DMS79 treated with DMSO at 0.1 percent for 48 hours (cell line): Measurements from ENCODE around the gene DUSP15.
"Not testable (repeated sequence)": the region's sequence is repeated elsewhere in the genome, so short reads cannot be mapped to it uniquely, and the experiment has no call there.

Experiments
- DNase-seq: peaks from one replicate; lab custom pipeline; 2025; lab: John Stamatoyannopoulos, UW

DUSP15 gene

DNA sequence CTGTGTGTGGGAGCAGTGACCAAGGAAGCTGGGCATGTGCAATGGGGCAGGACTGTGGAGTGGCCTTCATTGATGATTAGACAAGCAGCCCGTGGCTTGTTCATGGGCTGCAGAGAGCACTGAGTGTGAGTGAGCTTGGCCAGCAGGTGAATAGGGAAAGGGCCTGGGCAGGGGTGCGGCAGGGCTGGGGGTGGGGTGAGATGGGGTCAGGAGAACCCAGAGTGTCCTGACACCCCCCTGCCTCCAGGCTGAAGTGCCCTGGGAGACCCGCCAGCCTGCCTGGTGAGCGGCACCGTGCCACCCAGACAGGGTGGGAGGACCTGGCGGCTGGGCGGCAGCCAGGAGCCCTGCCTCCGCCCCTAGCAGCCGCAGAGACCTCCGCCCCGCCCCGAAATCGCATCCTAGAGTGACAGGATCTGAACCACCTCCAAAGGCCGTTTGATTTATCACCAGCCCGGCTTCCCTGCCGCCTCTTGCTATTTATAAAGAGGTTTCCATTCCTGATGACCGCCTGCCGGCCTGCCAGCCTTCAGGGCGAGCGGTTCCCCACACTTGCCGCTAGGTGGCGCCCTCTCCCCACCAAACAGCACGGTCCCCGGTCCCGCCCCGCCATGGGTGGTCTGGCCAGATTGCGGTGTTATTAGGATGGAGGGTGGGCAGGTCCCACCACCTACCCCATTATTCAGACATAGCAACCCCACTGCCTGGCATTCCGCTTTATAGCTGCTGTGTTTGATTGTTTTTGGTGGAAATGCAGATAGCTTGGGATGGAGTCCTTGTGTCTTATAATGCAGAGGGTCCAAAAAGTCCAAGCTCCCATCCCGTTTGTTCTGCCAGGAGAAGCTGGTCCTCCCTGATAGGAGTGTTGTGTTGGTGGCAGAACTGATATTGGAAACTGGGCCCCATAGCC is 47.7 kb downstream of the DUSP15 start:
- peak; percentile 94 for DNase-seq

DNA sequence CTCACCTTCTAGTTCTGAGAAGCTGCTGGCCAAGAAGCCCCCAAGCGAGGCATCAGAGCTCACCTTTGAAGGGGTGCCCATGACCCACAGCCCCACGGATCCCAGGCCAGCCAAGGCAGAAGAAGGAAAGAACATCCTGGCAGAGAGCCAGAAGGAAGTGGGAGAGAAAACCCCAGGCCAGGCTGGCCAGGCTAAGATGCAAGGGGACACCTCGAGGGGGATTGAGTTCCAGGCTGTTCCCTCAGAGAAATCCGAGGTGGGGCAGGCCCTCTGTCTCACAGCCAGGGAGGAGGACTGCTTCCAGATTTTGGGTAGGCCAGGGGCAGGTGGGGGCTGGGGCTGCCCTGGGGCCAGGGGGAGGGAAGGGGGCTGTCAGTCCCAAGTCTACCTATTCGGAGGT is 48.9 kb downstream of the DUSP15 start:
- no peak for DNase-seq

DNA sequence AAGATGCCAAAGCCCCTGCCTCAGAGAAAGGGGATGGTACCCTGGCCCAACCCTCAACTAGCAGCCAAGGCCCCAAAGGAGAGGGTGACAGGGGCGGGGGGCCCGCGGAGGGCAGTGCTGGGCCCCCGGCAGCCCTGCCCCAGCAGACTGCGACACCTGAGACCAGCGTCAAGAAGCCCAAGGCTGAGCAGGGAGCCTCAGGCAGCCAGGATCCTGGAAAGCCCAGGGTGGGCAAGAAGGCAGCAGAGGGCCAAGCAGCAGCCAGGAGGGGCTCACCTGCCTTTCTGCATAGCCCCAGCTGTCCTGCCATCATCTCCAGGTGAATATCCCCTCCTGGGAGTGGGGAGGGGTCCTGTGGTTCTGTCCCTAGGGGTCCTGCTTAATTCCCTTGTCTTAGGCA is 50.1 kb downstream of the DUSP15 start:
- DNase-seq, result no peak

DNA sequence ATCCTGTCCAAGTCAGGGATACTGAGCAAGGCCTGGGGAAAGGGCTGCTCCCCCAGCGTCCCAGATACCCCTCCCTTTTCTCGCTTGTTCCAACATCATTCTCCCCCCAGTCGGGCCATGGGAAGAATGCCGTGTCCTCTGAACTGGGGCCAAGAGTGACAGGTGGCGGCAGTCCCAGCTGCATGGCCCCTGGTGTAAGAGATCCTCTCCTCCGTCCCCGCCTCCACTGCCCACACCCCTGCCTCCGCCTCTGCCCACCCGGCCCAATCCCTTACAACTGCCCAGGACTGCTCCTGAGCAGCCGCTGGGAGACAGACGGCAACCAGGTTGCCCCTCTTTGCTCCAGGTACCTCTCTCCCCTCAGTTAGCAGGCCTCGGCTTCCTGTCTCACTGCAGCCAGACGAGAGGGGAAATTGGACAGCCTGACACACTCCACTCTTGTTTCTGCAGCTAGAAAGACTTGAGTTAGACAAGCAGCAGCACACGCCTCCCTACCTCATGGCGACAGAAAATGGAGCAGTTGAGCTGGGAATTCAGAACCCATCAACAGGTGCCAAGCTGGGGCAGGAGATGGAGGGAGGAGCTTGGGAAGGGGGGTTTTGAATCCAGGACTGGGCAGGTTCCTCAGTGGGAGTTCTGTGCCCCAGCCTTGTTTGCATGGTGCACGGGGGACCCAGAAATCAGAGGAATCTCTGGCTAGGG is 51.1 kb downstream of the DUSP15 start, which contains the start of gene MYLK2:
Gene MYLK2, plus strand, starts transcription at position 274 of the 702 bp plus-strand sequence. Its CDS starts 225 bp downstream, at position 499.
- DNase-seq, result no peak

DNA sequence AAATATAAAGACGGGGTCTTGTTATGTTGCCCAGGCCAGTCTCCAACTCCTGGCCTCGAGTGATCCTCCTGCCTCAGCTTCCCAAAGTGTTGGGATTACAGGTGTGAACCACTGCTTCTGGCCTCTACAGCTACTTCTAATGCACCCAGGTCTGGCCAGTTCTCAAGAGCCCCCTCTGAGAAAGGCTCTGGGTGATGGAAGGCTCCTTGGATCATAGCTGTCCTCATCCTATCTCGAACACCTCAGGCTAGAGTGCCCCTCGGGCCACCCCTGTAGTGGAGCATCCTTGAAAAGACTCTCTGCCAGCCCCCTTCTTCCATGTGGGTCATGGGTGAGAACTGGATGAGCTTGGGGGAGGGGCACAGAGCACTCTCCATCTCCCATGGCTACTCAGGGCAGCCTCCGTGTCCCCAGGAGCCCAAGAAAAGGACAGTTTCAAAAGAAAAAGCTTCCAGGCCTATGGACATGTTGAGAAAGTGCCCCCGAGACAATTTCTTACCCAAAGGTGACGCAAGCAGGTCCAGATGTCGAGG is 51.9 kb downstream of the DUSP15 start:
- DNase-seq, result no peak

DNA sequence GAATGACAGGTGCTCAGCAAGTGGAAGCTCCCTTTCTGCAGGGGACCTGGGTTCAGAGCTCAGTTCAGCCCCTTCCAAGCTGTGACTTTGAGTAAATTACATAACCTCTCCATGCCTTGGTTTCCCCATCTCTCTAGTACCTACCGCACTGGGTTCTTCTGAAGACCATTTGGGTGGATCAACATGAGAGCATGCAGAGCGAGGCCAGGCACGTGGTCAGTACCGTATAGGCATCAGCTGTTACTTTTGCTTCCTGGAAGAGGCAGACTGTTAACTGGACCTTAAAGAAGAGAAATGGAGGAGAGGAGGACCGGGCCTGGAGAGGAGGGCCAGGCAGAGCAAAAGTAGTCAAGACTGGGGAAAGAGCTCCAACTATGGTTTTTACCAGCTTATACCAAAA is 52.9 kb downstream of the DUSP15 start:
- no peak for DNase-seq

DNA sequence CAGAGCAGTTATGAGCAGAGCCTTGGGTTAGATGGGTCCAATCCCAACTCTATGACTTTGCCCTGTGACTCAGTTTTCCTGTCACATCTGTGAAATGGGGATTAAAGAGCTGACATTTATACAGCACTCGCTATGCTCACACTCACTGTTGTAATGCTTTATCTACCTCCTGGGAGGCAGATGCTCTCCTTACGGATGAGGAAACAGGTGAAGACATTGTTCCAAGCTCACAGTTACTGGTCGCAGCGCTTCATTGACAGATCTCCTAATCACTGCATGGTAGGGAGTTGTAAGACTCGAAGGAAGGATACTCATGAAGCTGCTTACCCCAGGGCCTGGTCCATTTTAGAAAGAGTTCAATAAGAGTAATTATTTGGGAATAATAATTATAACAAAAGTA is 54.1 kb downstream of the DUSP15 start:
- DNase-seq, result no peak

DNA sequence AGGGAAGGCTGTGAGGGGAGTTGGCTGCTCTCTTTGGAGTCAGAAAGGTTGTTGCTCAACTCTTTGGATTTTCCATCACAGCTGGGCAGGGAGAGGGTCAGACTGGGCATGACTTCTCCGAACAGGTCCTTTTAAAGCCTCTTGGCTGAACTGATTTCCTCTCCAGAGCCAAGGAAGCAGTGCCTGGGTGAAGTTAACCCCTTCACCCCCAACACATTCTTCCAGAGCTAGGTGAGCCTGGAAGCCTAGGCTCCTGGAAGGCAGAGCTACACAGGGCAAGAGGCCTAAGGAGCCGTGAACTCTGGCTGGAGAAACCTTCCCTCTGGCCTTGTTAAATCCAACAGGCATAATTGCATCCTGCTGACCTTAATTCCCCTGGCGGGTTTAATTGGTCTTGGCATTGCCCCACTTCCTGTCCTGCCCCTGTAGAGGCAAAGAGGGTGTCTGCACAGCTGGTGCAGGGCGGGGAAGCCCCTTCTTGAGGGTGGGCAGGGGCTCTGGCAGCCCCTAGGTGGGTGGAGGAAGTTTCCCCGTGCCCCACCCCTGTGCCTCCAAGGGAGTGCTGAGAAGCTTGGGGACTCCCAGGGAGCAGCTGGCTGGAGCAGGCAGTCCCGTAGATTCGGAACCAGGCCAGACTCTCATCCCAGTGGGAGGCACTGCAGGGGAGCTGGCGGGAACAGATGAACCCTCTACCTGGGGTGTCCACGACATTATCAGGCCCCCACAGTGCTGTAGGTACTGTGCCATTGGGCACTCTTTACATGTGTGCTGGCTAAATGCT is 54.7 kb downstream of the DUSP15 start:
- peak; percentile 60 for DNase-seq

DNA sequence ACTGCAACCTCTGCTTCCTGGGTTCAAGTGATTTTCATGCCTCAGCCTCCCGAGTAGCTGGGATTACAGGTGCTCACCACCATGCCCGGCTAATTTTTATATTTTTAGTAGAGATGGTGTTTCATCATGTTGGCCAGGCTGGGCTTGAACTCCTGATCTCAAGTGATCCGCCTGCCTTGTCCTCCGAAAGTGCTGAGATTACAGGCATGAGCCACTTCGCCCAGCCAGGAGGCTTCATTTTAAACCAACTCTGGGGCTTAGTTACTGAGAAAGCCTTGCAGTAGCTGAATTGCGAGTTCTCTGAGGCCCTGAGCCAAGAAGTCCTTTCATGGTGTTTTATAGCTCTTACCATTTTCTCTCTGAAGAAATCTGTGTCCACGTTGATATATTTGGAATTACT is 56.2 kb downstream of the DUSP15 start:
- DNase-seq, result not testable (repeated sequence)

DNA sequence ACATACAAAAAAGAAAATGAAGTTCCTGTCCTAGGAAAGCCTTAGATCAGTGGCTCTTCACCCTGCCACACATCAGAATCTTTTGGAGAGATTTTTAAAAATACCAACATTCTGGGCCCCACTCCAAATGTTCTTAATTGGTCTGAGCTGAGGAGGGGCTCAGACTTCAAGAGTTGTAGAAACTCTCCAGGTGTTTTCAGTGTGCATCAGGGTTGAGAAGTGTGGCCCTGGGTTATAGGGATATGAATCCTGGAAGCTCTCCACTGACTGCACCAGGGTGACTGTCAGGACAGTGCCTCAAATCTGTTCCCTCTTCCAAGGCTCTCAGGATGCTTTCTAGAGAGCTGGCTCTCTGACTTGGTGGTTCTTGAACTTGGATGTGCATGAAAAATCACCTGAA is 56.7 kb downstream of the DUSP15 start:
- DNase-seq, result peak; percentile 11

DNA sequence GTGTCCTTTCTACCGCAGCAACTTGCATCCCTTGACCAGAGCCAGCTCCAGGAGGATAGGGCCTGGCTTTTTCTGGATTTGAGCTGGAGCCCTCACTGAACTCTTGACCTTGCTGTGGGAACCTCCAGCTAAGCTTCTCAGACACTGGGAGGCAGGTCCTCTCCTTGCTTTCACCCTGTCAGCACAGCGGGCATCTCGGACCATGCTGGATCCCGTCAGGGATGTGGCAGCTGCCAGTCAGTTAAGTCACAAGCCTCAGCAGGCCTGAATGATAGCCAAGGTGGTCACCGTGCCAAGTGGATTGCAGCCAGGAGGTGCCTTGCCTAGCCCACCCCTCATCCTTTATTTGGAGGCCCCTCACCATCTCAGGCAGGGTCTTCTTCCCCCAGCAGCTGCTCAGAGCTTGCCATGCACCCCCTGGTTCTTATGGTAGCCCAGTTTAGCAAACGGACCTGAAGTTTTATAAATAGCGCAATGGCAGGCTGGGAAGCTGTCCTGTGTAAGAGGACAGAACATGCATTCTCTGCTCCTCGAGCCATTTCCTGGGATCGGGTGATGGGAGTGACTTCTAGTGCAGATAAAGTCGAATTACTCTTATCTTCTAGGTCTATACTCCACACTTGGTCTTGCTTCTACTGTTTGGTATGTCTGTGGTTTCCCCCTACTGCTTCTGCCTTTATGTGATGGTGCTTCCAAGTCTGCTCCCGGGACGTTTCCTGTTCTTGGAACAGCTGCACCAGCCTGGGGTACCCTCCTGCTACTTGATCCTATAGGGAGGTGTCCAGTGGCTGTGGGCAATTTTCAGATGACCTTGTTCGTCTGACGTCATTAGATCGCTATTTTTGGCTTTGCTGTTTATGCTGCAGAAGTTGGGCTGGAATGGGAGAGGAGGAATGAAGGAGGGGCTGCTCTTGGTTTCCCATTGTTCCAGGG is 58.3 kb downstream of the DUSP15 start:
- DNase-seq, result no peak

DNA sequence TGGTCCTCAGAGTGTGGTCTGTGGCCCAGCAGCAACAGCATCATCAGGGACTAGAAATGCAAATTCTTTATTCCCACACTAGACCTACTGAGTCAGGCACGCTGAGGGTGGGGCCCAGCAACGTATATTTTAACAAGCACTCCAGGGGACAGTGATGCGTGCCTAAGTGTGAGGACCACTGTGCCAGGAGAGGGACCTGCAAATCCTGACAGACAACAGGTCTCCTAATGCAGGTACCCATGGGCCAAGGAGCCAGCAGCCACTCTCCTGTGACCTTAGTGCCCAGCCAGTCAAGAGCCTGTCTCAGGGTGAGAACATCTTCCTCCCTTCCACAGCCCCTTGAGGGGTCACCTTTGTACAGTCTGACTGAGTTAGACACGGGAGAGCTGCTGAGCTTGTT is 59.1 kb downstream of the DUSP15 start:
- DNase-seq, result no peak
